HG03108 (cell line): Measurements from ENCODE around the gene SC5D.

Experiments used
- ATAC-seq: cut with Tn5 transposase; IDR thresholded peaks from one replicate; pipeline ENCODE4 v1.9.1; 2021; ENCODE audit warnings: moderate library complexity; ENCODE audit not compliant: unreplicated experiment

The SC5D gene

DNA sequence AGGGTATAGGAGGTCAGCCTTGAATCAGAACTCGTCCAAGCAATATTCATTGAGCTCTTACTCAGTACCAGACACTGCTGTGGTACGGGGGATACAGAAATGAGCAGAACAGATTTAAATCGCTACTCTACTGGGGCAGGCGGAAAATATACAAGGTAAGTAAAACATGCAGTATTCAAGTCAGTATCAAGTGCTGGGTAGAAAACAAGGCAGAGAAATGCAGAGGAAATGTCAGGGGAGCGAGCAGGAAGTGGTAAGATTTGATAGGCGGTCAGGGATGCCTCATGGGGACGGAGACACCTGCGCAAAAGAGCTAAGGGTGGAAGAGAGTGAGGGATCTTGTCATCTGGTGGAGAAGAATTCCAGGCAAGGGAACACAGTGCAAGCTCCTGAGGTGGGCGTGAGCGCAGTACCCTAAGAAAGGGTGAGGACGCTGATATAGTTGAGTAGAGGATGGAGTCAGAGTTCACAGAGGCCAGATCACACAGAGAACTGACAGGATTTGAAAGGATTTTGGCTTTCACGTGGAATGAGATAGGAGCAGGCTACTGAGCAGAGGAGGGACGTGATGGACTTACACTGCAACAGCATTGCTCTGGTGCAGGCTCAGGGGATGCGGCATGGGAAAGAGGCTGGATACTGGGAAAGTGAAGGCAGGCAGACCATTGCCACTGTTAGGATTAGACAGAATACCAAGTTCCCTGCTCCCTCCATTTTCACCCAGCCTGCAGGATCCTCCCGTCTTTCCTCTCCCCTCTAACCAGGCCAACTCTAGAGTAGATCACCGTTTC lies 35.8 kb downstream of the SC5D start:
- no peak for ATAC-seq

DNA sequence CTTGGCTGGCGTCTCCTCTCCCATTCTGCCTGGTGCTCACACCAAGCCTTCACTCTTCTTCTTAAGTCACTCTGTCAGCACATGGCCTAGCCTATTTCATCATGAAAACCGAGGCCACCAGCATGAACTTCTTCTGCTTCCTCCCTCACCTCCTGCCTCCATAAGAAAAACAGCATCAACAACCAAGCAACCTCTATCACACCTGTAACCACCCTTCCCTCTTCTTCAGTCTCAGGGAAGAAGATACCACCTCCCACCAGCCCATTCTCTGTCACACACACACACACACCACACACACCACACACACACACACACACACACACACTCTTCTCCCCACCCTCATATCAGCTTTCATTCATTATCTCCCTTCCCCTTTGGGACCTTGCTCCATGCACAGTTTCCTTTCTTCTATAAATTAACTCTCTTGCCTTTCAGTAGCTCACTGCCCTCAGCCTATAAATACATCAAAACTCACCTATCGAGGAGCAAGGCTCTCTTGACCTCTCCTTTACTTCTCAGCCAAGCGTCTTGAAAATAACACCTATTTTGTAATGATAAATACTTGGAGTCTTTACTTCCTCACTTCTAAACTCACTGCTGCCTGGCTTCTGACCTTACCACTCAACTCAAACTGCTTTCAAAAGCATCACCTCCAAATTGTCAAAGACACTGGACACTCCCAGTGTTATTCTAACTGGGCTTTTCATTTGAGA lies 36.6 kb downstream of the SC5D start:
- ATAC-seq, result no peak

DNA sequence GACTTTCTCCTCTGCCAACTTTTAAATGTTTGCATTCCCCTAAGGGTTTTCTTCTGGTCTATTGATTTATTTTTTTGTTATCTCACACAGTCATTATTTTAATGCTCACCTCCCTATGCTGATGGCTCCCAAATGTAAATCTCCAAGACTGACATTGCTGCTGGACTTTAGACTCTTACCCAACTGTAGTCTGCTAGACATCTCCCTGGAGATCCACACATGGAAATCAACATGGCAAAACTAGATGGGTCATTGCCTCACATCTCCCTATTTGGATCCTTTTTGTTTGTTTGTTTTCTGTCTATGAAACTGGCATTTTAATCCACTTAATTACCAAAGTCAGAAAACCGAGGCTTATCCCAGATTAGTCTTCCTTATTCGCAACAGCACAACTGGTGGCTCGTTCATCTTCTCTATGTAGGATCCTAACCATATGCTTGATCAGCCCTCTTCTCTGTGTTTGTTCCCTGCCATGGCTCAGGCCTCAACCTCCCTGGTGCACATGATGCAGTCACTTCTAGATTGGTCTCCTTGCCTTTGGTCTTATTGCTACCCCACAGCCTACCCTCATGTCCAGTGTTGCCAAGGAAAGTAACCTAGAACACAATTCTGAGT lies 37.3 kb downstream of the SC5D start:
- no peak for ATAC-seq

DNA sequence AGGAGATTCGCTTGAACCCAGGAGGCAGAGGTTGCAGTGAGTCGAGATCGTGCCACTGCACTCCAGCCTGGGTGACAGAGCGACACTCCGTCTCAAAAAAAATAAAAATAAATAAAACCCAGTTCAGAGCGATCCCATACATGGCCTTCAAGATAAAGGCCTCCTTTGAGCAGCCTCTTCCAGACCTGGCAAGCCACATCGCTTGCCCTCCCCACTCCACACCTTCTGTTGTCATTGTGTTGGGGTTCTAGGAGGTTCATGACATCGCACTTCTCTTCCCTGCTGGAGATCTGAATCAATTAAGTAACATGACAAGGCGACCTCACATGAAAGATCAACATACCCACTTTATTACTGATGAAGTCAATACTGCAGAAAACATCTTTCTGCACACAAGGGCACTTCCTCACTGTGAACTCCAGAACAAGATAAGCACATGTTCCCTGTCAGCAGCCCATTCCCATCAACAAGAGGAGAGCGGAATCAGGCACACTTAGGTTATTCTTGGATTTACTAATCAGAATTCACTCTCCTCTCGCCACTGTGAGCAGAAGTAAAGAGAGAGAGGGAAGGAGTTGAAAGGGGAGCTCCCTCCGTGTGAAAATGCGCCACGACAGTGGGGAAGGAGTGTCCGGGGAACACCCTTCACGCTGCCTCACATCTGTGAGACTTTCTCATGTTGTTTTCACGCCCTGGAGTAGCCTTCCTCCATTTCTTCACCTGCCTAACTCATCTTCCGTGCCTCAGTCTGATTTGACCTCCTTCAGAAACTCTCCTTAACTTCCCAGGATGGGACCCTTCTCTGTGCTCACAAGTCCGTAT lies 38.3 kb downstream of the SC5D start:
- no peak for ATAC-seq

DNA sequence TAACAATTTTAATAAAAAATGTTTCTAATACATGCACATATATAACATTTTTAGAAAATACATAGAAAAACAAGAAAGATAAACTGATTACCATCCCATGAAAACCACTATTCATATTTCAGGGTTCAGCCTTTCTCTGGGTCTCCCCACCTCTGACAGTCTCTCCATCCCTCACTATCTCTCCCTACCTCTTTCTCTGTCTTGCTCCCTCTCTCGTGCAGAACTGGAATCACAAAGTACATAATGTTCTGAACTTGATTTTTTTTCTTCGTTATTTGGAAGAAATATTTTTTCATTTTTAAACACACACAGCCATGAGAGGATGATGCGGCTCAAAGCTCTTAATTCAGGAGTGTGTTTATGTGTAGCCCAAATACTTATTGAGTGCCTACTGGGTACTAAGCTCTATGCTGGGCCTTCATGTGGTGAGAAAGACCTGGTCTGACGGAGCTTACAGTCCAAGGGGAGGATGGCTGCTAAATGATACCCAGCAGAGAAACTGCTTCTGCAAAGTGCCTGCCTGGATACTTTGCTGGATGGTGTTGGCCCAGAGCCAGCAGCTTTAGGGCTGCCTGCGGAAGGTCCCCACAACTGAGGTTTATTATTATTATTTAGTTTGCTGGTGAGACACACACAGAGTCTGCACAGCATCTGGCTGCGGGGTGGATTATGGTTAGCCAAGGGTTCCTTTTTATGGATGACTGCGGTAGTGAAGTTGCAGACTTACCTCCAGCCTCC lies 42.6 kb downstream of the SC5D start:
- no peak for ATAC-seq

DNA sequence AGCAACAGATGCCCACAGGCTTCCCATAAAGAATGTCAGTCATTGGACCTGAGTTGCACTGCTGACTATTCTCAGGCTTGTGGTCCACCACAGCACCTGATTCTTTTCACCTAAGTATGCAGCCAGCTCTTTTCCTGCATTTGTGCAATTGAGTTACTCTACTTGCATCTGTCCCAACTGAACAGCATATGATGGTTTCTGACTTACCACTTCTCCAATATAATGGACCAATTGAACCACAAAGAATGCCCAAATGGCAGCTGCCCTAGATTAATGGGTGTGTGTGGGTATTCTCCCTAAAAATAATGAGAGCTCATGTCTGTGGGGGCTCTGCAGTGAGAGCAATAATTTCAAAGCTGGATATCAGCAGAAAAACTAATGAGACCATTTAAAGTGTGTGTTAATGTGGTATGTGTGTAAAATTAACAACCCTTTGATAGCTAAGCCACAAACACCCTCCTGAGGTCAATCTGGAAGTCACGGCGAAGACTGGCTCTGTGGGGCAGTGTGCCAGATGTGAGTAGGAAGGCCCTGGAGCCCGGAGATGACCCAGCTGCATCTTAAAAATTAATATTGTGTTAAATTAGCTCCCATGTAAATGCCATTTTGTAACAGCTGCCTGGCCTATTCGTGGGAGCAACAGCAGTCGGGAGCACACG lies 43.8 kb downstream of the SC5D start:
- no peak for ATAC-seq

DNA sequence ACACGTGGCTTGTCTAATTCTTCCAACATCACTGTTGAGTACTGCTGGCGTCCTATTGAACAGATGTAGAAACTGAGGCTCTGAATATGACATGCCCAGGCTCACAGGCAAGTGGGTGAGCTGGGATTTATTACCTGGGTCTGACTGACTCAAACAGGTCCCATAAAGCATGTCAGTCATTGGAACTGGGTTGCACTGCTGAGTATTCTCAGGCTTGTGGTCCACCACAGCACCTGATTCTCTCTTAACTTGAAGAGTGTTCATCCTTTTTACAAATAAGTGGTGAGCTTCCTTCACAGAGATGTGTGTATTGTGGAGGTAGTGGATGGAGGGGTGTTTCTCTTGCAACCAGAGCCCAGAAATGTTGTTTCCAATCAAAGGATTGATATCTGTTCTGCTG lies 44.5 kb downstream of the SC5D start:
- ATAC-seq, result peak; percentile 48

DNA sequence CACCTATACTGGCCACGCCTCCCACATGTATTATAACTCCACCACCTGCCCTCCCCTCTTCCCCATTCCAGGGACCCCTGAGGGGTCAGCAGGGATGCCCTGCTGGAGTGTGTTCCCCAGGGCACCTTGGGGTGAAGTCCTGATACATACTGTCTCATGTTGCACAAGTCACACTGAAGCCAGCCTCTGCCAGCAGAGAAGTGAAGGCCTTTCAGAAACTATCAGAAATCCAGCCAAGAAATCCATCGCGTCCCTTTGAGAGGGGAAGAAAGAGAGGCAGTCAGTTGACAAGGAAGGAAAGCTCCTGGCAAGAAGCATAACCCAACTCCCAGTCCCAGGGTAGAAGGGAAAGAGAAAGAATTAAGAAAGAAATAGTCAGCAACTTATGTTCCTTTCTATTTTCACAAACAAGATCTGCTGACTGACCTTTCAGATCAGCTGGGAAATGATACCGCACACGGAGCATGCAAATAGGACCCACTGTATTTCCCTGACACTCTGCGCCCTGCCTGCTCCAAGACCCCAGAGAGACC lies 45.2 kb downstream of the SC5D start:
- ATAC-seq, result no peak

DNA sequence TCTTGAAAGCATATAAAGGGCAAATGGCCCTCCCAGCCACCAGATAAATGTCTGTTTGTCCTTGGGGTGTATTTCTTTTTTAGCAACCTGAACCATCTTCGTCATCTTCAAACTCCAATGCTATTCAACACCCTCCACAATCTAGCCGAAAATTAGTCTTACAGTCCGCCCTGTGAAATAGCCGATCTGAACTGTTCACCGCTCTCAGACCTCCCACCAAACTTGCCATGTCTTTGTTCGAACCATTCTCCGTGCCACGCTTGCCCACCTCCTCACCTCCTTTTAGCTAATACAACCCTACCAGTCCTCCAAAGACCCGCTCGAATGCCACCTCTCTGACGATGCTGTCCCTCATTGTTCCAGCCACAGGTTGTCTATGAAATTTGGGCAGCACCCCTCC lies 46.0 kb downstream of the SC5D start:
- no peak for ATAC-seq

DNA sequence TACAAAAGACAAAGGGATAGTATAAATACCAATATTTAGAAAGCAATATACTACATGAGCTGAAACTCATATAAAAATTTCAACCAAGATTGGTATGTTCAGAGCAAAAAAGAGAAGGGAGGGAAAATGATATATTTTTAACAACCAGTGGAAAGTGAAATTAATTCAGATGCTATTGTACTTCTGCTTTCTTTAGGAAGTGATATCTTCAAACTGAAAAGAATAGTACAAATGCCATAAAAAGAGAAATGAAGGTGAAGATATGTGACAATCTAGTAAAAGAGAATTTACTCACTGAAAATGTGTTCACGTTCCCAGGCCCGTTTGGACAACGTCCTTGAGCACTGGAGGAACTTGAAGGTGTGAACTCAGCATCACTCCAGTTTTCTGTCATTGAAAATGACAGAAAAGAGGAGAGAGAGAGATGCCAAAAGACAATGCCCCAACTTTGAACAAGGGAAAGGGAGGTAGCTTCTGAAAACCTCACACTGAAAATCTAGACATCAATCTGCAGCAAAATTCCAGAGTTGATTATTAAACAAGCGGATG lies 47.5 kb downstream of the SC5D start:
- ATAC-seq, result no peak

DNA sequence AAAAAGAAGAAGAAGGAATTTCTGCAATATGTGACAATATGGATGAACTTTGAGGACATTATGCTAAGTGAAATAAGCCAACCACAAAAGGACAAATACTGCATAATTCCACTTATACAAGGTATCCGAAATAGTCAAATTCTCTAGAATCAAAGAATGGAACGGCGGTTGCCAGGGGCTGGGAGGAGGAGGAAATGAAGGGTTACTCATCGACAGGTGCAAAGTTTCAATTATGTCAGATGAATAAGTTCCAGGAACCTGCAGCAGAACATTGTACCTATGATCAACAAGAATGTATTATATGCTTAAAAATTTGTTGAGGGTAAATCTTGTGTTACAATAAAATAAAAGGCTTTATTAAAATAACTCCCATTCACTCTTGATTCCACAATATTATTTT lies 49.0 kb downstream of the SC5D start:
- ATAC-seq, result no peak

DNA sequence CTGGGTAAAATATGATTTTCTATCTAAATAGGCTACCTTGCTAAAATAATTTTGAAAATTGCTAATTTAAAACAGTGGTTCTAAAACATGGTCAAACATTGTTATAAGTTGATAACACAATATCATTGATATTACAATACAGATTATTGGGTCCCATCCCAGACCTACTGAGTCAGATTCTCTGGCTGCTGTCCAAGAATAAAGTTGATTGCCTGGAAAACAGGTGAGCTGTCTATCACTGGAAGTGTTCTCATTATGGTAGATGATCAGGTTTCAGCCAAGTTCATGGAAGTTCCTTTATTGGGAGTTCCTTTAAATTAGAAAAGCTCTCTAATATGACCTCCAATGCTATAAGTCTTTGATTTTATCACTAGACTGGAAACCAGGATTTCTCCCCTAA lies 52.3 kb downstream of the SC5D start:
- ATAC-seq, result no peak

DNA sequence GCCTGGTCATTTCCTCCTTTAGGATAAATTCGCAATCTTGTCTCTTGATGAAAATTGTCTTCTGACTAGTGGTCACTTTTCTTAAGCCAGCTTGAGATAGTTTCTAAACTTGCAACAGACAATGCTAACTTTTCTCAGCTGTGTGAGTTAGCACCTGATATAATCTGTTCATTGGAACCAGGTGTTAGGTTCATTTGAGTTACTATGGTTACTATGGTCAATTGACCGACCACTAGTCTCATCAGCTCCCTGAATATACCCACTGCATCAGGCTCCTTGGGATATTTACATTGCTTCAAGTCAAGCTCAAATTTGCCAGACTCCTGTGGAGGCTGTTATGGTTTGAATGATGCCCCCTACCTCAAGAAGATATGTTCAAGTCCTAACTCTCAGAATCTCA lies 54.5 kb downstream of the SC5D start:
- ATAC-seq, result no peak

DNA sequence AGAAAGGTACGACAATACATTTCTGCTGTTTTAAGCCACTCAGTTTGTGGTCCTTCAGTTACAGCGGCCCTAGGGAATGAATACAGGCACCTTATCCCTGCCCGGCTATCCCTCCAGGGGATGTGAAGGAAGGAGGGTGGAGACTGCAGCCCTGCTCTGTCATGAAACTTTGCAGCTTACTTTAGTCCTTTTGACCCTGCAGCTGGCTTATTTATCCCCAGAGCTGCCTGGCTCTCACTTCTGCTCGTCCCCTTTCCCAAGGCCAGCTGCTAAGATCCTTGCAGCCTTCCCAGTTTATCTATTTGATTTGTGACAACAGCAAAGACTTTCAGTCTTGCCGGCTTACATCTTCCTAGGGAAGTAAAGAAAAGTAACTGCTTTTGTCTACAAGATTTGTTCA lies 55.2 kb downstream of the SC5D start:
- ATAC-seq, result no peak

DNA sequence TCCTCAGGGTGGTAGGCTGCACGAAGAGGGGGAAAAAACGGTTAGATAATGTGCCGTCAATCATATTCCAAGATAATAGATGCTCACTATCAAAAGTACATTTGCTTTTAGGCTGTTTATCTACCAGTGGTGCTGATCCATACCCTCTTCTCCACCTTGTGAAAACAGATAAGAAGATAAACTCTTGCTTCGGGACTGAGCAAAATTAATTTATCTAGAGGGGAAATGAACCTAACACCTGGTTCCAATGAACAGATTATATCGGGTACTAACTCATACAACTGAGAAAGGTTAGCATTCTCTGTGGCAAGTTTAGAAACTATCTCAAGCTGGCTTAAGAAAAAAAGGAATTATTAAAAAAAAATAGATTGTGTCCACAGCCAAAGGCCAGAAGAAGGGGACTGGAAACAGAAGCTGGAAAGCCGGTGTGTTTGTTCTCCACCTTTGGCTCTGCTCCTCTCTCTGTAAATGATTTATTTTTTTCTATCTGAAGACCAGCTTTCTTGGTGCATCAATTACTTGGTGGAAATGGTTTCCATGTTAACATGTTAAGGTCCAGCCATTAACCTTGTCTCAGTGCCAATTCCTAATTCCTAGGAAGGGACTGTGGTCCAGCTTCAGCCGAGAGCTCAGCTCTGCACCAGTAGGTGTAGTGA lies 55.8 kb downstream of the SC5D start:
- no peak for ATAC-seq

DNA sequence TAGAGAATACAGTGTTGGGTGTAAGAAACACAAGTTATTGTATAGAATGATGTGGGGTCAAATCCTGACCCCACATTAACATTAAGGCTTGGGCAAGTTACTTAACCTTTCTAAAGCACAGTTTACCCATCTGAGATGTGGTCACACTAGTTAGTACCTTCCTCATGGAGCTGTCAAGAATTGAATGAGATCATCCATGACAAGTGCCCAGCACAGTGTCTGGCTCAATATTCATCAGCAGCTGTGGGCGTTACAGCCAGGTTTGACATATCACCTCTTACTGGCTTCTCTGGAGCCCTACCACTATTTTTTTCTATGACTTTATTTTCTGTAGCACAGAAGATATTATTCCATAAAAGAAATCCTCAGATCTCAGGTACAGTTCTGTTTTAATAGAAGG lies 57.2 kb downstream of the SC5D start:
- no peak for ATAC-seq

DNA sequence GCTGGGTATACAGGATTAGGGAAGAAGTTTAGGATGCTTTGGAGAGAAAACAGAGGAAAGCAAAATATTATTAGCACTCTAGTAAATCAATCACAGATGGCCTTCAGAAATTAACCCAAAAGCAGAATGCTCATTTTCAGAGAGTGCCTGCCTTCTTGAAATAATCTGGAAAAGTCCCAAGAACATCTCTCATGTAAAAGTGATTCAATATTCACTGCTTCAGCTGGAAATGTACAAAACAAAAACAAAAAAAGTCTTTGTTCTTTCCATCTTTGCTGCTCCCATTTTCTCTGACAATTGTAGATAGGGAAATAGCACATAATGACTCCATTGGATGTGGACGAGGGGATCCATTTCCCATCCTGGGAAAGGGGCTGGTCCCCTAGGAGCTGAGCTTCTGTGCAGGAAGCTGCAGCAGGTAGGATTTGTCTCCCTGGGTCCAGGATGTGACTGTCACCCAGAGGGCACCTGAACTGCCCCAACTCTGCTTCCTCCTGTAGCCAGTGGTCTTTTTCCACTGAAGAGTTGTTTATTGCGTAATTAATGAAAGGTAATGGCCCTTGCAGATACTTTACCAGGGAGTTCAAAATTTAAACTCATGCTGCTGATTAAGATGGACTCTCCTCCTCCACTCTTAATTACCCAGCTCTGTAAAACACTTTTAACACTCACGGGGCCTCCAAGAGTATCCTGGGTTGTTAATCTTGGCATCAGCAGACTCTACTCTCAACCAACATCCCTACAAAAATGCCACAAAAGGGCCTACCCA lies 57.9 kb downstream of the SC5D start:
- ATAC-seq, result no peak

DNA sequence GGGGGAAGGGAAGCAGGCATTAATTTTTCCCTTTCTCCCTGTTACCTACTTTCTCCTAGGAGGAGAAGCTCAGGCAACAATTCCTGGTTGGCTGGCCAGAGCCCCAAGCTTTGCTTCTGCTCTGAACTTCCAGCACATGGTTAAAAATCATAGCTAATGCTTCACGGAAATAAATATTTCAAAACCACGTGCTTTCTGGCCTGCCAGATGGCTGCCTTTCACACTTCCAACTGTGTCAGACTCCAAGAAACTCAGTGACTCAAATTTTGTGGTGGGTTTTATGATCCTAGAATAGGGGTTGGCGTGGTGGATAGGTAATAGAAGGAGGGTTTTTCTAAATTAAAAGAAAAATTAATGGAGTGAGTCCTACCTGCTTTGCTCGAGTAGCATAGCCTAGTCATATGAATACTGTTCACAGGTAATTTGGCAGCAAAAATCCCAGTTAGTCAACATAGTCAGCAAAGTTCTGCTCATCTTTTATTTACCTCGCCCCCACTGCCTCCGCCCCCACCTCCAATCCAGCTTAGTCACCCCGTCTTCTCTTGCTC lies 58.6 kb downstream of the SC5D start:
- ATAC-seq, result no peak
